PFSK-1 (cell line): ENCODE data around the gene PRELID3B.

Experiments used
- FOXP2 ChIP-seq: optimal IDR thresholded peaks from 2 replicates; pipeline ENCODE3; 2011; ENCODE audit warnings: borderline replicate concordance, control low read depth, inconsistent platforms; ENCODE audit not compliant: insufficient read depth; ENCODE audit errors: extremely low read length, extremely low read depth
- POLR2AphosphoS5 ChIP-seq: IDR thresholded peaks from 2 replicates; pipeline ENCODE4 v1.6.1; 2012; ENCODE audit warnings: low read depth, mild to moderate bottlenecking, control low read depth, low read length, moderate library complexity
- TAF1 ChIP-seq: IDR thresholded peaks from 2 replicates; pipeline ENCODE4 v1.6.1; 2012; ENCODE audit warnings: low read length, control low read depth, borderline replicate concordance; ENCODE audit not compliant: insufficient read depth

DNA sequence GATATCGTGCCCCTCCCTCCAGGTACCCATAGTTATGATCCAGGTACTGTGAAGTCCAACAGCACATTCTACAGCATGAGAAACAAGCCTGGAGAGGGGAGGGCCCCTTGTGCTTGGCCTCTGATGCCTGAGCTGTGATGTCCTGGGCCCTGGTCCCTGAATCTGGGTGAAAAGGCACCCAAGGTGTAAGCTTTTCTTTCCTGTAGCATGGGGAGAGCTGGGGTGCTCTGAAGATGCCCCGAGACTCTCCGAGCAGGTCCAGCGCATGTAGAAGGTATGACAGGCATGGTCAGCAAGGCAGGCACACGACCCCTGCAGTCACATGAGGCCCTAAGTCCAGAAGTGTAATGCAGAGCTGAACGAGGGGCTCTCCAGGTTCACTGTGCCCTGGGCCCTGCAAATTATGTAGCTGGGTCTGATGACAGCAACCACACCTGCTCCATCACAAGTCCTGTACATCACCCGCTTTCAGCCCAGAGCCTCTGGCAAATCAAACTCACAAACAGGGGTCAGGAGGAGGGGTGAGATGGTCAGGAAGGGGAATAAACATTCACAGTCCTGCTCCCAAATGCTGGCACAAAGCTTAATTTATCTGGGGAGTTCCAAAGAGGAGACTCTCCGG lies 33.8 kb downstream of the PRELID3B start:
- TF ChIP-seq POLR2AphosphoS5 (no peak), FOXP2 (no peak), TAF1 (no peak)
